HepG2 (cell line): ENCODE data around the gene DIP2C. TPM values are rescaled to one million over a fixed set of nuclear protein-coding genes. Genes with fewer than 3 reads are reported as not detected.

Experiments
- ATAC-seq: fragments of 200-7000 bp; cut with Tn5 transposase; 3 replicates; pipeline ENCODE4 v1.9.1; 2020; ENCODE audit warnings: mild to moderate bottlenecking, moderate library complexity
- BruUV-seq: library from RNA; stranded (reverse); fragments of 400-500 nt; replicated peaks from 2 replicates; lab custom pipeline; 2021; lab: Mats Ljungman, UMichigan
- CTCF ChIA-PET: fragments of 300-600 bp; formaldehyde crosslinking; extraction: SDS; loops from one replicate; lab custom pipeline; 2021; ENCODE audit warnings: low total read pairs, inconsistent platforms, low intra/inter-chr PET ratio; lab: Yijun Ruan, JAX
- POLR2A ChIA-PET: fragments of 350-600 bp; sonication (Branson Sonifier 250); formaldehyde crosslinking; loops from one replicate; lab custom pipeline; 2020; ENCODE audit warnings: antibody characterized with exemption, inconsistent platforms; lab: Yijun Ruan, JAX
- DNase-seq: peaks from one replicate; pipeline ENCODE4 v3.0.0-alpha.2; 2015; ENCODE audit warnings: low spot score
- FAIRE-seq: peaks from 3 replicates; lab custom pipeline; 2011; peaks lifted over from hg19 to GRCh38; lab: Jason Lieb, UNC
- H2AFZ ChIP-seq: one replicate; pipeline ENCODE4 v1.6.1; 2011; ENCODE audit warnings: low read length, inconsistent platforms
- H3K27ac ChIP-seq: fragments of 300-600 bp; 3 replicates; pipeline ENCODE4 v1.8.0; 2011; ENCODE audit warnings: mixed run types, mild to moderate bottlenecking, mixed read lengths, low read length, inconsistent platforms; ENCODE audit not compliant: insufficient read depth; ENCODE audit errors: extremely low read length
- H3K27me3 ChIP-seq, 2 experiments: fragments of 200-600 bp in 1 of 2; 2 replicates in 1 of 2; 3 replicates in 1 of 2; pipeline versions ENCODE4 v1.6.0 to v1.8.0; 2011; ENCODE audit warnings: low read length in 2 of 2, mild to moderate bottlenecking in 2 of 2, moderate library complexity in 2 of 2, inconsistent platforms in 1 of 2; ENCODE audit not compliant: insufficient read depth in 2 of 2, control insufficient read depth in 1 of 2
- H3K36me3 ChIP-seq, 2 experiments: fragments of 200-600 bp in 1 of 2; replicated peaks in 1 of 2; 2 replicates in 1 of 2; 3 replicates in 1 of 2; pipeline versions ENCODE4 v1.5.1 to v1.8.0; 2011; ENCODE audit warnings: low read length in 2 of 2, inconsistent platforms in 1 of 2; ENCODE audit not compliant: insufficient read depth in 2 of 2, control insufficient read depth in 1 of 2
- H3K4me1 ChIP-seq: 2 replicates; pipeline ENCODE4 v1.5.1; 2012; ENCODE audit warnings: low read length, inconsistent platforms; ENCODE audit not compliant: insufficient read depth
- H3K4me2 ChIP-seq: 2 replicates; pipeline ENCODE4 v1.6.0; 2011; ENCODE audit warnings: low read depth, low read length, inconsistent platforms
- H3K4me3 ChIP-seq, 3 experiments: fragments of 200-600 bp in 1 of 3; sonication (generic), shearing (Covaris generic) in 1 of 3; replicated peaks in 1 of 3; 2 replicates each; pipeline ENCODE4 v1.5.1; 2011 to 2016; ENCODE audit warnings: low read length in 3 of 3, inconsistent platforms in 2 of 3, low read depth in 2 of 3, mild to moderate bottlenecking in 2 of 3, control low read depth in 1 of 3, mixed read lengths in 1 of 3; ENCODE audit not compliant: insufficient read depth in 1 of 3
- H3K79me2 ChIP-seq: one replicate; pipeline ENCODE4 v1.6.1; 2011; ENCODE audit warnings: low read length, inconsistent platforms; ENCODE audit not compliant: insufficient read depth
- H3K9ac ChIP-seq: 2 replicates; pipeline ENCODE4 v1.6.0; 2011; ENCODE audit warnings: mild to moderate bottlenecking, low read depth, low read length, inconsistent platforms; ENCODE audit not compliant: insufficient read depth
- H3K9me3 ChIP-seq: 2 replicates; pipeline ENCODE4 v1.5.1; 2012; ENCODE audit warnings: mild to moderate bottlenecking, low read length
- H4K20me1 ChIP-seq: 2 replicates; pipeline ENCODE4 v1.6.0; 2011; ENCODE audit warnings: inconsistent platforms, mild to moderate bottlenecking, low read length, moderate library complexity; ENCODE audit not compliant: insufficient read depth
- AGO1 ChIP-seq: fragments of 200-400 bp; formaldehyde crosslinking; IDR thresholded peaks from 2 replicates; pipeline ENCODE4 v1.6.1; 2017; ENCODE audit warnings: mild to moderate bottlenecking, low read depth, low read length, moderate library complexity; ENCODE audit not compliant: poor library complexity, severe bottlenecking
- FOXO1 ChIP-seq: sonication (generic); formaldehyde crosslinking; IDR thresholded peaks from 2 replicates; pipeline ENCODE4 v1.4.0; 2020; ENCODE audit warnings: missing genetic modification reagents
- NCOR1 ChIP-seq: fragments of 200-600 bp; sonication (generic); IDR thresholded peaks from 2 replicates; pipeline ENCODE4 v1.7.0; 2017; ENCODE audit warnings: antibody characterized with exemption, low read length, borderline replicate concordance
- WIZ ChIP-seq: sonication (generic); formaldehyde crosslinking; IDR thresholded peaks from 2 replicates; pipeline ENCODE4 v1.5.1; 2020; ENCODE audit warnings: mild to moderate bottlenecking, missing genetic modification reagents
- WGBS: methylation state at CpG from one replicate; pipeline ENCODE4 v1.1.6; 2017; ENCODE audit warnings: low lambda C conversion rate; 5-methylcytosine and 5-hydroxymethylcytosine counted together
- in situ Hi-C: cut with HindIII; loops from 2 replicates; pipeline ENCODE4 v1.10.0; 2017; ENCODE audit warnings: low pct_unique_long_range_greater_than_20kb; ENCODE audit not compliant: extremely low pct_ligation_motif_present
- intact Hi-C: fragments of 100-400 bp; cut with micrococcal nuclease; formaldehyde crosslinking; loops from one replicate; pipeline ENCODE4 v1.10.0; 2022; ENCODE audit not compliant: unreplicated experiment
- polyA plus RNA-seq, 8 experiments: library from polyadenylated mRNA; depleted of rRNA in 3 of 8; stranded (reverse) in 7 of 8; unstranded in 1 of 8; fragments of >200 nt; fragmentation: Illumina TruSeq in 4 of 8; extraction: Trizol in 4 of 8; gene quantifications; 2 replicates each; pipeline versions ENCODE4 v1.2.1 to v1.2.3, GENCODE V29; 2011 to 2016; ENCODE audit warnings: low read depth in 4 of 8, missing spikeins in 1 of 8, mixed read lengths in 1 of 8; ENCODE audit not compliant: insufficient read depth in 1 of 8
- total RNA-seq, 5 experiments: library from RNA; depleted of rRNA; stranded (reverse); fragments of >200 nt; fragmentation: Illumina TruSeq; extraction: Trizol; gene quantifications; 2 replicates each; pipeline ENCODE4 v1.2.3, GENCODE V29; 2016; ENCODE audit warnings: low read depth in 1 of 5
- TF ChIP-seq, protein P1 (sequence below): sonication (generic); formaldehyde crosslinking; IDR thresholded peaks from 2 replicates; pipeline ENCODE4 v1.8.0; 2022; ENCODE audit warnings: mild to moderate bottlenecking, missing genetic modification reagents, borderline replicate concordance
- TF ChIP-seq, protein P2 (sequence below): sonication (generic); formaldehyde crosslinking; IDR thresholded peaks from 2 replicates; pipeline ENCODE4 v1.8.0; 2022; ENCODE audit warnings: missing genetic modification reagents, low read depth, mild to moderate bottlenecking, borderline replicate concordance

Gene DIP2C
- total and polyA plus RNA-seq, 2 of the 13 experiments (the other 11 are each of a cell fraction or from before 2014, with no cell fraction given), result 2.2 to 2.7 TPM

DNA sequence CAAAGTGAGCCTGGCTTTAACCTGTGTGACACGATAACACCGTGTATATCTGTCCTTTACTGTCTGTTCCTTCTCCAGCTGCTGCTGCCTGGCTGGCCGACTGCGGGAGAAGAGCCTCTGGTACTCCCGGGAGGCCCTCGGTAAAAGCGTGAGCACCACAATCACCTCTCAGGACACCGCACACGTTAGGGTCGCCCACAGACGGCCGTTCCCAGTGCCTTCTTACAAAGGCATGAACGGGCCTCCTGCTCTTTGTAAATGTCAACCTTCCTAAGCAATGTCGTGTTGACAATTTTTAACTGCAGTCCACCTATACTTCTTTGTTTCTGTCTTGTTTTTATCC lies 177.6 kb downstream of the DIP2C start:
- ATAC-seq (no peak), FAIRE-seq (no peak), DNase-seq (no peak)
- no peak overlapping the region for H3K4me2 ChIP-seq
- H3K79me2 ChIP-seq, result no peaks in the 10 kb centered on the region
- peaks cover 26% of the 10 kb centered on the region for H3K4me1 ChIP-seq
- TF ChIP-seq, protein P1, sequence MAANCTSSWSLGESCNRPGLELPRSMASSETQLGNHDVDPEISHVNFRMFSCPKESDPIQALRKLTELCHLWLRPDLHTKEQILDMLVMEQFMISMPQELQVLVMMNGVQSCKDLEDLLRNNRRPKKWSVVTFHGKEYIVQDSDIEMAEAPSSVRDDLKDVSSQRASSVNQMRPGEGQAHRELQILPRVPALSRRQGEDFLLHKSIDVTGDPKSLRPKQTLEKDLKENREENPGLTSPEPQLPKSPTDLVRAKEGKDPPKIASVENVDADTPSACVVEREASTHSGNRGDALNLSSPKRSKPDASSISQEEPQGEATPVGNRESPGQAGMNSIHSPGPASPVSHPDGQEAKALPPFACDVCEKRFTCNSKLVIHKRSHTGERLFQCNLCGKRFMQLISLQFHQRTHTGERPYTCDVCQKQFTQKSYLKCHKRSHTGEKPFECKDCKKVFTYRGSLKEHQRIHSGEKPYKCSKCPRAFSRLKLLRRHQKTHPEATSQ (CRISPR knock-in tag), result no peak
- no peak for TF ChIP-seq NCOR1
- TF ChIP-seq FOXO1 (CRISPR knock-in tag), result no peak
- TF ChIP-seq AGO1, result no peak
- TF ChIP-seq, protein P2, sequence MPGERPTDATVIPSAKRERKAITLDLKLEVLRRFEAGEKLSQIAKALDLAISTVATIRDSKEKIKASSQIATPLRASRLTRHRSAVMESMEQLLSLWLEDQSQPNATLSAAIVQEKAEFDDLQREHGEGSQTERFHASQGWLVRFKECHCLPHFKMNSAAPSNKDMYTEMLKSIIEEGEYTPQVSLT (CRISPR knock-in tag), result no peak
- no peak for TF ChIP-seq WIZ (CRISPR knock-in tag)
- POLR2A ChIA-PET, result no interaction called here
- BruUV-seq, result no TSS peak
- no peaks in the 10 kb centered on the region for H3K36me3 ChIP-seq
- no peaks in the 10 kb centered on the region for H3K27me3 ChIP-seq
- H3K9me3 ChIP-seq, result no peaks in the 10 kb centered on the region
- CTCF ChIA-PET, result interaction anchor here (1.3 to 1.6 kb wide), 4 partner anchors 273 to 298 kb away, joined by 3 to 14 read pairs (median 6); no protein-coding TSS in a partner anchor
- 88% methylated on average over 14 of the region's 14 CpGs for WGBS
- H3K4me3 ChIP-seq, result no peak overlapping the region
- H4K20me1 ChIP-seq, result no peaks in the 10 kb centered on the region; the same call in none of the 2 replicates
- H2AFZ ChIP-seq, result no peak overlapping the region
- no peak overlapping the region for H3K9ac ChIP-seq
- in situ Hi-C loops, result loop anchor here (5.0 kb wide), 1 partner anchor 275 kb away; no protein-coding TSS in a partner anchor
- H3K27ac ChIP-seq, result no peak overlapping the region
- intact Hi-C loops, result loop anchor here (1.0 kb wide), 2 partner anchors 185 to 282 kb away; no protein-coding TSS in a partner anchor
